Suprapubic skin (tissue), 4 donors: ENCODE data around the gene HOXC6. TPM values are rescaled to one million over a fixed set of nuclear protein-coding genes. Genes with fewer than 3 reads are reported as not detected.
A peak's percentile ranks its signal among the peaks of the same experiment; 100 is the strongest.

Experiments used
- DNase-seq, 2 donors: peaks; one replicate each; pipeline ENCODE4 v3.0.0-alpha.2; 2019; ENCODE audit warnings: low spot score in 2 of 2
- H3K27ac ChIP-seq: fragments of 200-600 bp; sonication (generic); one replicate; pipeline ENCODE4 v1.5.1; 2019
- H3K27me3 ChIP-seq: fragments of 200-600 bp; sonication (generic); one replicate; pipeline ENCODE4 v1.5.1; 2019
- H3K36me3 ChIP-seq: fragments of 200-600 bp; sonication (generic); one replicate; pipeline ENCODE4 v1.5.1; 2019
- H3K4me1 ChIP-seq: fragments of 200-600 bp; sonication (generic); one replicate; pipeline ENCODE4 v1.5.1; 2019
- H3K4me3 ChIP-seq: fragments of 200-600 bp; sonication (generic); one replicate; pipeline ENCODE4 v1.5.1; 2019; ENCODE audit warnings: mild to moderate bottlenecking
- H3K9me3 ChIP-seq: fragments of 200-600 bp; sonication (generic); one replicate; pipeline ENCODE4 v1.5.1; 2019
- EP300 ChIP-seq: sonication (generic); formaldehyde crosslinking; IDR thresholded peaks from one replicate; pipeline ENCODE4 v1.6.1; 2017; ENCODE audit warnings: antibody characterized with exemption
- POLR2A ChIP-seq, 2 donors: fragments of 450-650 bp; IDR thresholded peaks; one replicate each; pipeline ENCODE4 v1.6.1; 2017; ENCODE audit warnings: antibody characterized with exemption in 2 of 2, mild to moderate bottlenecking in 2 of 2, moderate library complexity in 2 of 2
- POLR2AphosphoS5 ChIP-seq, 3 donors: sonication (generic); formaldehyde crosslinking; IDR thresholded peaks; one replicate each; pipeline ENCODE4 v1.6.1; 2017; ENCODE audit warnings: antibody characterized with exemption in 3 of 3
- WGBS: methylation state at CpG from one replicate; pipeline ENCODE4 v1.1.5; 2018; 5-methylcytosine and 5-hydroxymethylcytosine counted together
- total RNA-seq, 4 donors: library from RNA; depleted of rRNA; stranded (reverse); fragments of >200 nt; gene quantifications; one replicate each; pipeline ENCODE4 v1.1.0, GENCODE V29; 2016
- TF ChIP-seq, protein P1 (sequence below), 2 donors: fragments of 200-600 bp in 1 of 2; fragments of 450-650 bp in 1 of 2; sonication (generic) in 1 of 2; IDR thresholded peaks; one replicate each; pipeline ENCODE4 v1.5.1; 2016 to 2019; ENCODE audit warnings: antibody characterized with exemption in 2 of 2, mild to moderate bottlenecking in 1 of 2, moderate library complexity in 1 of 2

Gene HOXC6
- total RNA-seq, 4 donors from 2014 or later = 0.98 to 6.2 (median 2.4) TPM

DNA sequence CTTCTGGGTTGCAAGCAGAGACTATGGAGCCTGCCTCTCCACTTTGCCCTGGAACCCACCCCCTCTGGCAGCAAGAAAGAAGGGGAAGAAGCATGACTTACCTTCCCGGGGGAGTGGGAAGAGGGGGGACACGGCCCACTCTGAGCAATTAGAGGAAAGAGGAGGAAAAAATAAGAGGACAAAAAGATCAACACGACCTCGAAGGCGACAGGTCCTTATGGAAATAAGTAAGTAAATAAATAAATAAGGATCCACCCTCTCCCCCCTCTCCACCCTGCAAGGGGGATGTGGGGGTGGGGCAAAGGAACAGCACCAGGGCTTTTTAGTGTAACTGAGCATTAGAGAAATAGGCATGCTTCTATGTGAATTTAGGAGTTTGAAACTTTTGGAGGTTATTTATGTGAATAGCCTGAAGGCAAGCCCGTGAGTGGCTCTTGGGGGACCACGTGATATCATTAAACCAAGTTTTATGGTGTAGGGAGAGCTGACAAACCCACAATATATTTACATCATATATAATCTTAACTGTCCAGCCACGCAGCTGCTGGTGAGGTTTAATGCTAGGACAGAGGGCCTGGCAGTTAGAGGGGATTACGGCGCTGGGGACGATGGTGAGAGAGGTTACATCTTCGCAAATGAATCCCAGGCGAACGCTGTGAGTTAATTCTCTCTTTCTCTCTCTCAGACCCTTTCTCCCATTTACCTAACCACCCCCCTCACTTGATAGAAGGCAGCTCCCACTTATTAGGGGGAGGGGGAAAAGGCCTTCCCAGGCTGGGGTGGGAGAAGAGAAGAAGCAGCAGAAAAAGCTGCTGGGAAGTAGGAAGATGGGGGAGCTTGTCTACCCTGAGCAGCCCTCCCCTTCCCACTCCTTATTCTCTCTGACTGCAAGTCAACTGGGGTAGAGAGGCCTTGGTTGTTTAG is 9.4 kb downstream of the HOXC6 start:
- peak overlapping the region; percentile 37 for H3K27ac ChIP-seq
- no peak overlapping the region for H3K4me3 ChIP-seq
- no peaks in the 10 kb centered on the region for H3K9me3 ChIP-seq
- H3K27me3 ChIP-seq = peaks cover 17% of the 10 kb centered on the region
- no peak for DNase-seq
- H3K36me3 ChIP-seq = no peaks in the 10 kb centered on the region
- TF ChIP-seq POLR2AphosphoS5 (IDR thresholded peaks at IDR 0.05) (no peak), POLR2A (IDR thresholded peaks at IDR 0.05) (no peak), EP300 (no peak)
- TF ChIP-seq, protein P1, sequence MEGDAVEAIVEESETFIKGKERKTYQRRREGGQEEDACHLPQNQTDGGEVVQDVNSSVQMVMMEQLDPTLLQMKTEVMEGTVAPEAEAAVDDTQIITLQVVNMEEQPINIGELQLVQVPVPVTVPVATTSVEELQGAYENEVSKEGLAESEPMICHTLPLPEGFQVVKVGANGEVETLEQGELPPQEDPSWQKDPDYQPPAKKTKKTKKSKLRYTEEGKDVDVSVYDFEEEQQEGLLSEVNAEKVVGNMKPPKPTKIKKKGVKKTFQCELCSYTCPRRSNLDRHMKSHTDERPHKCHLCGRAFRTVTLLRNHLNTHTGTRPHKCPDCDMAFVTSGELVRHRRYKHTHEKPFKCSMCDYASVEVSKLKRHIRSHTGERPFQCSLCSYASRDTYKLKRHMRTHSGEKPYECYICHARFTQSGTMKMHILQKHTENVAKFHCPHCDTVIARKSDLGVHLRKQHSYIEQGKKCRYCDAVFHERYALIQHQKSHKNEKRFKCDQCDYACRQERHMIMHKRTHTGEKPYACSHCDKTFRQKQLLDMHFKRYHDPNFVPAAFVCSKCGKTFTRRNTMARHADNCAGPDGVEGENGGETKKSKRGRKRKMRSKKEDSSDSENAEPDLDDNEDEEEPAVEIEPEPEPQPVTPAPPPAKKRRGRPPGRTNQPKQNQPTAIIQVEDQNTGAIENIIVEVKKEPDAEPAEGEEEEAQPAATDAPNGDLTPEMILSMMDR (IDR thresholded peaks at IDR 0.05) = no peak
- WGBS = 63% methylated on average over 14 of the region's 14 CpGs
- peaks cover 78% of the 10 kb centered on the region for H3K4me1 ChIP-seq

- no peak for TF ChIP-seq POLR2AphosphoS5 (IDR thresholded peaks at IDR 0.05)
- TF ChIP-seq, protein P1 (IDR thresholded peaks at IDR 0.05) = no peak
- TF ChIP-seq EP300 = no peak
- no peak for TF ChIP-seq POLR2A (IDR thresholded peaks at IDR 0.05)
- Histone ChIP-seq H3K36me3 (no peaks in the 10 kb centered on the region), H3K4me1 (peaks cover 78% of the 10 kb centered on the region), H3K27me3 (peaks cover 12% of the 10 kb centered on the region), H3K9me3 (no peaks in the 10 kb centered on the region), H3K27ac (peak overlapping the region; percentile 34), H3K4me3 (no peak overlapping the region)
- no peak for DNase-seq
- WGBS = 48% methylated on average over 5 of the region's 5 CpGs
Observed at GRCh38 chr12:54038284-54038870, 10.1 kb downstream of the HOXC6 start.

GRCh38 chr12:54038871-54039414 is 10.7 kb downstream of the HOXC6 start:
- H3K27me3 ChIP-seq = peaks cover 6% of the 10 kb centered on the region
- peak overlapping the region; percentile 35 for H3K27ac ChIP-seq
- peak overlapping the region; percentile 8 for H3K4me3 ChIP-seq
- DNase-seq = peak; percentile 86 to 88
- peaks cover 77% of the 10 kb centered on the region for H3K4me1 ChIP-seq
- 51% methylated on average over 9 of the region's 9 CpGs for WGBS
- no peaks in the 10 kb centered on the region for H3K9me3 ChIP-seq
- H3K36me3 ChIP-seq = no peaks in the 10 kb centered on the region
- TF ChIP-seq, protein P1 (IDR thresholded peaks at IDR 0.05) = no peak
- TF ChIP-seq POLR2AphosphoS5 (IDR thresholded peaks at IDR 0.05) (no peak), POLR2A (IDR thresholded peaks at IDR 0.05) (no peak), EP300 (no peak)

DNA sequence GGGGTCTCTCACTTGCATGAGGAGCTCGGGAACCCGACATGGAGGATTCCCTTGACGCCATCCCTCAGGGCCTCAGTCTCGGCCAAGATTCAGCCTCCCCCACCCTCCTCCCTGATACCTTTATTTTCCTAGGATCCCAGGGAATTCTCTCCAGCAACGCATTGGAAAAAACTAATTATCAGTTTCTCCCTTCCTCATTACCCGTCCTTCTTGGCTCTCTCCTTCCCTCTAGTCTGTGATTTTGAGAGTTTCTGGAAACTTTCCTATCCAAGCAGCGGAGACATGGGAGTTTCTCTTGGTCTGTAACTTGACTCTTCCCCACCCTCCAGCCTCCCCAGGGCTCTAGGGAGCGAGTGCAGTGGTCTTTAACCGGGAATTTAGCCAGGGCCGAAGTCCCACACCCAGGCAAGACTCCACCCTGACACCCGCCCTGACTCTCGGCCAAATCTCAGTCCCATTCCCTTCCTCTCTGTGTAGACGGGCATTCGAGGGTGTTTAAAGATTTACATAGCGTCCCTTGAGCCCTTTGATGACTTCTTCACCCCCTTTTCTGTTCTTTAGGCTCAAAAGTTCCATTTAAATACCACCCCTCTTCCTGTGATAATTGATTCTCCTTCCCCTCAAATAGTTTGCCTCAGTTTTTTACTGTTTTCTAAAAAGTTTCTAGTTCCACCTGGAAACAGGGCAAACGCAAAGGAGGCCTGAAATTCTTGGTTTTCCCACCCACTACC is 11.3 kb downstream of the HOXC6 start:
- TF ChIP-seq, protein P1 (IDR thresholded peaks at IDR 0.05) = no peak
- TF ChIP-seq POLR2A (IDR thresholded peaks at IDR 0.05) = no peak
- TF ChIP-seq POLR2AphosphoS5 (IDR thresholded peaks at IDR 0.05) = no peak
- TF ChIP-seq EP300 = no peak
- 36% methylated on average over 16 of the region's 16 CpGs for WGBS
- Histone ChIP-seq H3K9me3 (no peaks in the 10 kb centered on the region), H3K36me3 (no peaks in the 10 kb centered on the region), H3K4me3 (peak overlapping the region; percentile 8), H3K27ac (peak overlapping the region; percentile 35), H3K4me1 (peaks cover 70% of the 10 kb centered on the region), H3K27me3 (peaks cover 3% of the 10 kb centered on the region)
- peak in 1 of 2 donors; percentile 82 for DNase-seq
